GM18870 (cell line): ENCODE results near the gene PKP4.

Experiments
- ATAC-seq: cut with Tn5 transposase; IDR thresholded peaks from one replicate; pipeline ENCODE4 v1.9.1; 2021; ENCODE audit warnings: moderate library complexity; ENCODE audit not compliant: unreplicated experiment

PKP4 gene

GRCh38 chr2:158712791-158713522, 256.2 kb downstream of the PKP4 start:
- no peak for ATAC-seq

- ATAC-seq, result no peak
These were observed 256.9 kb downstream of the PKP4 start for GRCh38 chr2:158713523-158714138.

GRCh38 chr2:158714420-158714819, 257.7 kb downstream of the PKP4 start:
- ATAC-seq, result no peak

- no peak for ATAC-seq
These were observed 258.6 kb downstream of the PKP4 start for GRCh38 chr2:158715357-158715756.

GRCh38 chr2:158716121-158716791, 259.5 kb downstream of the PKP4 start:
- ATAC-seq, result no peak

- no peak for ATAC-seq
These were observed 260.2 kb downstream of the PKP4 start for GRCh38 chr2:158716921-158717320.

- ATAC-seq, result no peak
These were observed 260.8 kb downstream of the PKP4 start for GRCh38 chr2:158717366-158718195.

GRCh38 chr2:158718196-158718585, 261.4 kb downstream of the PKP4 start:
- ATAC-seq, result no peak

GRCh38 chr2:158718851-158719250, 262.1 kb downstream of the PKP4 start:
- ATAC-seq, result no peak

- ATAC-seq, result no peak
These were observed 262.7 kb downstream of the PKP4 start for GRCh38 chr2:158719403-158719802.

- ATAC-seq, result no peak
These were observed 265.7 kb downstream of the PKP4 start for GRCh38 chr2:158722266-158723105.

GRCh38 chr2:158723181-158723838, 266.6 kb downstream of the PKP4 start:
- no peak for ATAC-seq

GRCh38 chr2:158723921-158724802, 267.4 kb downstream of the PKP4 start:
- ATAC-seq, result no peak

- no peak for ATAC-seq
These were observed 268.1 kb downstream of the PKP4 start for GRCh38 chr2:158724803-158725381.

GRCh38 chr2:158725441-158725891, 268.7 kb downstream of the PKP4 start:
- no peak for ATAC-seq

GRCh38 chr2:158726911-158727592, 270.3 kb downstream of the PKP4 start:
- ATAC-seq, result no peak

- no peak for ATAC-seq
These were observed 271.7 kb downstream of the PKP4 start for GRCh38 chr2:158728422-158728821.

GRCh38 chr2:158729451-158729850, 272.7 kb downstream of the PKP4 start:
- no peak for ATAC-seq
